Panc1 (cell line): ENCODE measurements around the gene HES7. TPM values are rescaled to one million over a fixed set of nuclear protein-coding genes. Genes with fewer than 3 reads are reported as not detected.

Experiments used
- ATAC-seq: fragments of 200-7000 bp; cut with Tn5 transposase; 2 replicates; pipeline ENCODE4 v1.9.1; 2020; ENCODE audit warnings: mild to moderate bottlenecking, moderate library complexity
- BruUV-seq: library from RNA; stranded (reverse); fragments of 400-500 nt; replicated peaks from 2 replicates; lab custom pipeline; 2021; lab: Mats Ljungman, UMichigan
- CTCF ChIA-PET: fragments of 300-600 bp; sonication (Branson Sonifier 250); formaldehyde crosslinking; loops from one replicate; lab custom pipeline; 2022; ENCODE audit warnings: antibody characterized with exemption; lab: Charles Lee
- POLR2A ChIA-PET: fragments of 300-600 bp; sonication (Branson Sonifier 250); formaldehyde crosslinking; loops from one replicate; lab custom pipeline; 2022; ENCODE audit warnings: antibody characterized with exemption; lab: Charles Lee
- DNase-seq: peaks from one replicate; pipeline ENCODE4 v3.0.0-alpha.2; 2010; ENCODE audit warnings: low read depth, low spot score
- H3K27ac ChIP-seq: 2 replicates; pipeline ENCODE4 v1.5.1; 2011; ENCODE audit warnings: mild to moderate bottlenecking, low read length, inconsistent platforms
- H3K27me3 ChIP-seq: fragments of 200-500 bp; sonication (Bioruptor generic); 2 replicates; pipeline ENCODE4 v1.6.0; 2014; ENCODE audit warnings: low read length, inconsistent platforms; ENCODE audit not compliant: control insufficient read depth, insufficient read depth
- H3K36me3 ChIP-seq: fragments of 200-500 bp; sonication (Bioruptor generic); 2 replicates; pipeline ENCODE4 v1.5.1; 2014; ENCODE audit warnings: inconsistent platforms, mild to moderate bottlenecking, low read length, moderate library complexity; ENCODE audit not compliant: control insufficient read depth, insufficient read depth
- H3K4me1 ChIP-seq: 2 replicates; pipeline ENCODE4 v1.5.1; 2011; ENCODE audit warnings: inconsistent platforms, mild to moderate bottlenecking, low read length, moderate library complexity; ENCODE audit not compliant: control insufficient read depth, insufficient read depth
- H3K4me3 ChIP-seq, 2 experiments: 2 replicates each; pipeline ENCODE4 v1.5.1; 2011 to 2012; ENCODE audit warnings: low read depth in 2 of 2, low read length in 2 of 2, mild to moderate bottlenecking in 2 of 2, inconsistent platforms in 1 of 2, moderate library complexity in 1 of 2
- H3K9me3 ChIP-seq: fragments of 200-500 bp; sonication (Bioruptor generic); 2 replicates; pipeline ENCODE4 v1.5.1; 2014; ENCODE audit warnings: low read depth, mild to moderate bottlenecking, inconsistent platforms, low read length, moderate library complexity; ENCODE audit not compliant: control insufficient read depth, insufficient read depth
- POLR2AphosphoS5 ChIP-seq: IDR thresholded peaks from 2 replicates; pipeline ENCODE4 v1.6.1; 2012; ENCODE audit warnings: mild to moderate bottlenecking, low read depth, low read length, moderate library complexity
- SIN3A ChIP-seq: IDR thresholded peaks from 2 replicates; pipeline ENCODE4 v1.6.1; 2012; ENCODE audit warnings: low read depth, mild to moderate bottlenecking, low read length, moderate library complexity, borderline replicate concordance; ENCODE audit not compliant: insufficient read depth
- TCF7L2 ChIP-seq: IDR thresholded peaks from 2 replicates; pipeline ENCODE4 v1.6.1; 2011; ENCODE audit warnings: mild to moderate bottlenecking, low read depth, low read length, inconsistent platforms
- in situ Hi-C: cut with HindIII; loops from 2 replicates; pipeline ENCODE4 v1.10.0; 2016; ENCODE audit warnings: low sequenced_read_pairs, low pct_unique_long_range_greater_than_20kb
- intact Hi-C: fragments of 100-400 bp; cut with micrococcal nuclease; formaldehyde crosslinking; loops from one replicate; pipeline ENCODE4 v1.10.0; 2022; ENCODE audit not compliant: unreplicated experiment
- total RNA-seq: library from RNA; stranded (reverse); gene quantifications from one replicate; pipeline ENCODE4 v1.2.1, GENCODE V29; 2021; ENCODE audit not compliant: unreplicated experiment
- TF ChIP-seq, protein P1 (sequence below): fragments of 450-650 bp; IDR thresholded peaks from 2 replicates; pipeline ENCODE4 v1.5.1; 2017; ENCODE audit warnings: mild to moderate bottlenecking
- TF ChIP-seq, protein P2 (sequence below), 2 experiments: IDR thresholded peaks; 2 replicates each; pipeline ENCODE4 v1.6.1; 2011 to 2012; ENCODE audit warnings: low read depth in 2 of 2, control low read depth in 1 of 2, low read length in 1 of 2, mild to moderate bottlenecking in 1 of 2, moderate library complexity in 1 of 2; ENCODE audit not compliant: insufficient read depth in 1 of 2

Gene HES7
- total RNA-seq, 1 experiment from 2014 or later = 4.0 TPM

DNA sequence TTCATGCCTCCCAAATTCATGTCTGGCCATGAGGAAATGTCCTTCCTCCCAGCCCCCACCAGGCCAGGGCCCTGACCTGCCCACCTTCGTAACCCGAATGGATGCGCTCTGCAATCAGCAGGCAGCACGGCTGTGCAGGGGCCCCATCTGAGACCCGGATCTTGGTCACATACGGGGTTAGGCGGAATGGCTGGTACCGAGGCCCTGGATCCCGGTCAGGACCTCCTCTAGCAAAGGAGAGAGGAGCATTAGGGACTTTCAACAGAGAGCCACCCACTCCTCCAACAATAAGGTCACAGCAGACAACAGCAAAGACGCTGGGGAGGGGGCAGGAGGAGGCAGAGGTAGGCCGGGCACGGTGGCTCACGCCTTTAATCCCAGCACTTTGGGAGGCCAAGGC is 24.7 kb upstream of the HES7 start:
- in situ Hi-C loops = no loop called here

DNA sequence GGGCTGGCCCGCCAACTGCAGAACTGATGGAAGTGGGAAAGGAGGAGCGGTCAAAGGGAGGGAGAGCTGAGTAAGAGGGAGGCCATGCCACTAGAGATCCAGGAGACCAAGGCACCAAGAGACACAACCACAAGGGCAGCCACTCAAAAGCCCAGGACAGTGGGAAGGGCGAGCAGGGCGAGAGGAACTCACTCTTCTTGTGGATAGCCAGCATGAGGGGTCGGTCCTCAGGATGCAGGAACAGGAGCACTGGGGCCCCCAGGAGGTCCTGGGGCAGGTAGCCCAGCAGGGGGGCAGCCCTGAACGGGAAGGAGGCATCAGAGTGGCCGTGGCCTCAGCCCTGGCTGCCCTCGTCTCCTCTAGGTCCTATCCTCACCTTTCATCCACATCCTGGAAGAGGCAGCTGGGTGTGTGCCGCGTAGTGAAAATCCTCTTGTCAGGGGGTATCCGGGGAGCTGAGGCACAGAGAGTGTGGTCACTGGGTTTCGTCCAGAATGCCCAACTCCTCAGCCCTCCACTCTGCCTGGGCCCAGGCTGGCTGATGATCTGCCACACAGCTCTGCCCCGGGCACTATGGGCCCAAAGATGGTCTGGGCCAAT is 24.0 kb upstream of the HES7 start:
- in situ Hi-C loops = no loop called here
- DNase-seq (no peak), ATAC-seq (no peak)
- Histone ChIP-seq H3K27ac (no peak overlapping the region), H3K9me3 (no peaks in the 10 kb centered on the region), H3K36me3 (no peaks in the 10 kb centered on the region; the same call in 1 of the 2 replicates), H3K27me3 (no peaks in the 10 kb centered on the region), H3K4me3 (no peak overlapping the region), H3K4me1 (peaks cover 10% of the 10 kb centered on the region)
- no TSS peak for BruUV-seq
- ChIA-PET CTCF (no interaction called here), POLR2A (no interaction called here)
- TF ChIP-seq, protein P1, sequence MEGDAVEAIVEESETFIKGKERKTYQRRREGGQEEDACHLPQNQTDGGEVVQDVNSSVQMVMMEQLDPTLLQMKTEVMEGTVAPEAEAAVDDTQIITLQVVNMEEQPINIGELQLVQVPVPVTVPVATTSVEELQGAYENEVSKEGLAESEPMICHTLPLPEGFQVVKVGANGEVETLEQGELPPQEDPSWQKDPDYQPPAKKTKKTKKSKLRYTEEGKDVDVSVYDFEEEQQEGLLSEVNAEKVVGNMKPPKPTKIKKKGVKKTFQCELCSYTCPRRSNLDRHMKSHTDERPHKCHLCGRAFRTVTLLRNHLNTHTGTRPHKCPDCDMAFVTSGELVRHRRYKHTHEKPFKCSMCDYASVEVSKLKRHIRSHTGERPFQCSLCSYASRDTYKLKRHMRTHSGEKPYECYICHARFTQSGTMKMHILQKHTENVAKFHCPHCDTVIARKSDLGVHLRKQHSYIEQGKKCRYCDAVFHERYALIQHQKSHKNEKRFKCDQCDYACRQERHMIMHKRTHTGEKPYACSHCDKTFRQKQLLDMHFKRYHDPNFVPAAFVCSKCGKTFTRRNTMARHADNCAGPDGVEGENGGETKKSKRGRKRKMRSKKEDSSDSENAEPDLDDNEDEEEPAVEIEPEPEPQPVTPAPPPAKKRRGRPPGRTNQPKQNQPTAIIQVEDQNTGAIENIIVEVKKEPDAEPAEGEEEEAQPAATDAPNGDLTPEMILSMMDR = no peak
- no peak for TF ChIP-seq POLR2AphosphoS5
- TF ChIP-seq, protein P2, sequence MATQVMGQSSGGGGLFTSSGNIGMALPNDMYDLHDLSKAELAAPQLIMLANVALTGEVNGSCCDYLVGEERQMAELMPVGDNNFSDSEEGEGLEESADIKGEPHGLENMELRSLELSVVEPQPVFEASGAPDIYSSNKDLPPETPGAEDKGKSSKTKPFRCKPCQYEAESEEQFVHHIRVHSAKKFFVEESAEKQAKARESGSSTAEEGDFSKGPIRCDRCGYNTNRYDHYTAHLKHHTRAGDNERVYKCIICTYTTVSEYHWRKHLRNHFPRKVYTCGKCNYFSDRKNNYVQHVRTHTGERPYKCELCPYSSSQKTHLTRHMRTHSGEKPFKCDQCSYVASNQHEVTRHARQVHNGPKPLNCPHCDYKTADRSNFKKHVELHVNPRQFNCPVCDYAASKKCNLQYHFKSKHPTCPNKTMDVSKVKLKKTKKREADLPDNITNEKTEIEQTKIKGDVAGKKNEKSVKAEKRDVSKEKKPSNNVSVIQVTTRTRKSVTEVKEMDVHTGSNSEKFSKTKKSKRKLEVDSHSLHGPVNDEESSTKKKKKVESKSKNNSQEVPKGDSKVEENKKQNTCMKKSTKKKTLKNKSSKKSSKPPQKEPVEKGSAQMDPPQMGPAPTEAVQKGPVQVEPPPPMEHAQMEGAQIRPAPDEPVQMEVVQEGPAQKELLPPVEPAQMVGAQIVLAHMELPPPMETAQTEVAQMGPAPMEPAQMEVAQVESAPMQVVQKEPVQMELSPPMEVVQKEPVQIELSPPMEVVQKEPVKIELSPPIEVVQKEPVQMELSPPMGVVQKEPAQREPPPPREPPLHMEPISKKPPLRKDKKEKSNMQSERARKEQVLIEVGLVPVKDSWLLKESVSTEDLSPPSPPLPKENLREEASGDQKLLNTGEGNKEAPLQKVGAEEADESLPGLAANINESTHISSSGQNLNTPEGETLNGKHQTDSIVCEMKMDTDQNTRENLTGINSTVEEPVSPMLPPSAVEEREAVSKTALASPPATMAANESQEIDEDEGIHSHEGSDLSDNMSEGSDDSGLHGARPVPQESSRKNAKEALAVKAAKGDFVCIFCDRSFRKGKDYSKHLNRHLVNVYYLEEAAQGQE (IDR thresholded peaks at IDR 0.05; ENCODE audit: insufficient read depth in 1 of 2, low read depth in 2 of 2, low read length in 1 of 2) = no peak
- TF ChIP-seq SIN3A = no peak
- intact Hi-C loops = no loop called here

More for the DNA sequence above, 24.7 kb upstream of the HES7 start:
- ATAC-seq = no peak
- ChIA-PET CTCF (no interaction called here), POLR2A (no interaction called here)
- Histone ChIP-seq H3K4me3 (no peak overlapping the region), H3K9me3 (no peaks in the 10 kb centered on the region), H3K36me3 (no peaks in the 10 kb centered on the region; the same call in 1 of the 2 replicates), H3K27ac (no peak overlapping the region), H3K27me3 (no peaks in the 10 kb centered on the region), H3K4me1 (peaks cover 17% of the 10 kb centered on the region)
- no TSS peak for BruUV-seq
- TF ChIP-seq SIN3A = no peak
- TF ChIP-seq TCF7L2 = no peak
- TF ChIP-seq, protein P2 (IDR thresholded peaks at IDR 0.05; ENCODE audit: insufficient read depth in 1 of 2, low read depth in 2 of 2, low read length in 1 of 2) = no peak
- TF ChIP-seq, protein P1 = no peak
- no peak for TF ChIP-seq POLR2AphosphoS5
- DNase-seq = no peak
- intact Hi-C loops = no loop called here
